CD4-positive, CD25-positive, alpha-beta regulatory T cell (primary cell): ENCODE measurements around the gene CHAC1. TPM values are rescaled to one million over a fixed set of nuclear protein-coding genes. Genes with fewer than 3 reads are reported as not detected.
"Not testable (repeated sequence)": the region's sequence is repeated elsewhere in the genome, so short reads cannot be mapped to it uniquely, and the experiment has no call there.

Experiments used
- ATAC-seq, 2 donors: fragments of 150-1000 bp; cut with Tn5 transposase; one replicate each; pipeline ENCODE4 v1.10.0; 2021; ENCODE audit warnings: low read depth in 2 of 2, moderate number of reproducible peaks in 2 of 2, moderate library complexity in 1 of 2
- DNase-seq, 3 donors: peaks; one replicate each; pipeline versions ENCODE4 v3.0.0 to v3.0.0-alpha.2; 2012 to 2022; ENCODE audit warnings: mixed read lengths in 1 of 3
- H3K27ac ChIP-seq: one replicate; pipeline ENCODE4 v1.7.0; 2013; ENCODE audit warnings: mild to moderate bottlenecking, low read length; ENCODE audit not compliant: insufficient read depth, poor library complexity, severe bottlenecking
- H3K27me3 ChIP-seq: one replicate; pipeline ENCODE4 v1.7.0; 2013; ENCODE audit warnings: low read length; ENCODE audit not compliant: control insufficient read depth, insufficient read depth
- H3K36me3 ChIP-seq: one replicate; pipeline ENCODE4 v1.7.0; 2013; ENCODE audit warnings: mild to moderate bottlenecking, low read length, moderate library complexity; ENCODE audit not compliant: control insufficient read depth, insufficient read depth
- H3K4me1 ChIP-seq: 2 replicates; pipeline ENCODE4 v1.7.0; 2013; ENCODE audit warnings: mild to moderate bottlenecking, low read length; ENCODE audit not compliant: insufficient read depth, control insufficient read depth, poor library complexity, severe bottlenecking
- H3K4me3 ChIP-seq: one replicate; pipeline ENCODE4 v1.7.0; 2013; ENCODE audit warnings: low read depth, mild to moderate bottlenecking, low read length, moderate library complexity
- H3K9me3 ChIP-seq, 2 experiments: 1 replicate in 1 of 2; 2 replicates in 1 of 2; pipeline ENCODE4 v1.7.0; 2013; ENCODE audit warnings: low read length in 2 of 2, mild to moderate bottlenecking in 1 of 2, moderate library complexity in 1 of 2; ENCODE audit not compliant: control insufficient read depth in 2 of 2
- H3K27ac Mint-ChIP-seq, 3 donors: one replicate each; pipeline ENCODE4 v1.8.0; 2020 to 2022; ENCODE audit warnings: mild to moderate bottlenecking in 3 of 3, mixed read lengths in 3 of 3, moderate library complexity in 2 of 3
- H3K27me3 Mint-ChIP-seq: one replicate; pipeline ENCODE4 v1.8.0; 2022; ENCODE audit warnings: mild to moderate bottlenecking, mixed read lengths
- H3K36me3 Mint-ChIP-seq: one replicate; pipeline ENCODE4 v1.8.0; 2020; ENCODE audit warnings: mixed read lengths
- H3K4me1 Mint-ChIP-seq, 4 donors: one replicate each; pipeline ENCODE4 v1.8.0; 2020 to 2022; ENCODE audit warnings: mixed read lengths in 4 of 4, mild to moderate bottlenecking in 1 of 4
- H3K4me3 Mint-ChIP-seq, 4 donors: one replicate each; pipeline ENCODE4 v1.8.0; 2020 to 2022; ENCODE audit warnings: mild to moderate bottlenecking in 4 of 4, mixed read lengths in 4 of 4, moderate library complexity in 3 of 4
- H3K9me3 Mint-ChIP-seq, 7 donors: one replicate each; pipeline ENCODE4 v1.8.0; 2020 to 2022; ENCODE audit warnings: mixed read lengths in 7 of 7, mild to moderate bottlenecking in 3 of 7, moderate library complexity in 2 of 7
- polyA plus RNA-seq, 4 donors: library from polyadenylated mRNA; unstranded; fragments of 300-500 nt; fragmentation: Illumina TruSeq; gene quantifications; one replicate each; pipeline ENCODE4 v1.2.3, GENCODE V29; 2021
- total RNA-seq: library from RNA; stranded (reverse); gene quantifications from one replicate; pipeline ENCODE4 v1.2.3, GENCODE V29; 2022

The CHAC1 gene
- total and polyA plus RNA-seq, 5 donors from 2014 or later = 0.26 to 0.64 (median 0.45) TPM; not detected in 2

GRCh38 chr15:40962317-40962716, 9.0 kb downstream of the CHAC1 start:
- H3K36me3 Mint-ChIP-seq, H3K27me3 ChIP-seq, ATAC-seq, H3K4me1 Mint-ChIP-seq, H3K4me3 Mint-ChIP-seq, H3K27ac ChIP-seq, H3K9me3 Mint-ChIP-seq, H3K4me3 ChIP-seq, H3K36me3 ChIP-seq, H3K4me1 ChIP-seq, H3K9me3 ChIP-seq, DNase-seq, H3K27ac Mint-ChIP-seq: not testable (repeated sequence)
- H3K27me3 Mint-ChIP-seq = peaks cover 33% of the 10 kb centered on the region

- H3K27ac Mint-ChIP-seq = no peak overlapping the region
- H3K36me3 ChIP-seq = no peaks in the 10 kb centered on the region
- no peak overlapping the region for H3K4me3 ChIP-seq
- peaks cover 31% of the 10 kb centered on the region for H3K27me3 Mint-ChIP-seq
- H3K9me3 ChIP-seq = no peaks in the 10 kb centered on the region
- H3K9me3 Mint-ChIP-seq = no peaks in the 10 kb centered on the region
- ATAC-seq (no peak), DNase-seq (no peak)
- peaks cover 0 to 3% (median 2%) of the 10 kb centered on the region in 4 donors for H3K4me1 Mint-ChIP-seq
- H3K4me1 ChIP-seq = no peaks in the 10 kb centered on the region
- no peaks in the 10 kb centered on the region for H3K27me3 ChIP-seq
- H3K4me3 Mint-ChIP-seq = no peak overlapping the region
- no peaks in the 10 kb centered on the region for H3K36me3 Mint-ChIP-seq
- H3K27ac ChIP-seq = no peak overlapping the region
Observed at GRCh38 chr15:40963201-40963600, 9.9 kb downstream of the CHAC1 start.

- H3K4me1 Mint-ChIP-seq = peaks cover 0 to 3% (median 2%) of the 10 kb centered on the region in 4 donors
- no peak overlapping the region for H3K4me3 Mint-ChIP-seq
- peaks cover 30% of the 10 kb centered on the region for H3K27me3 Mint-ChIP-seq
- no peak overlapping the region for H3K27ac ChIP-seq
- H3K9me3 Mint-ChIP-seq = no peaks in the 10 kb centered on the region
- no peak overlapping the region for H3K4me3 ChIP-seq
- DNase-seq (no peak), ATAC-seq (no peak)
- no peaks in the 10 kb centered on the region for H3K27me3 ChIP-seq
- no peaks in the 10 kb centered on the region for H3K36me3 Mint-ChIP-seq
- no peaks in the 10 kb centered on the region for H3K9me3 ChIP-seq
- H3K4me1 ChIP-seq = no peaks in the 10 kb centered on the region
- H3K36me3 ChIP-seq = no peaks in the 10 kb centered on the region
- H3K27ac Mint-ChIP-seq = no peak overlapping the region
Observed at GRCh38 chr15:40964006-40964405, 10.7 kb downstream of the CHAC1 start.

GRCh38 chr15:40964634-40965033, 11.4 kb downstream of the CHAC1 start:
- Histone ChIP-seq H3K27me3 (no peaks in the 10 kb centered on the region), H3K27ac (no peak overlapping the region), H3K9me3 (no peaks in the 10 kb centered on the region), H3K4me3 (no peak overlapping the region), H3K4me1 (no peaks in the 10 kb centered on the region), H3K36me3 (no peaks in the 10 kb centered on the region)
- no peak for DNase-seq
- Mint-ChIP-seq H3K9me3 (no peaks in the 10 kb centered on the region), H3K36me3 (no peaks in the 10 kb centered on the region), H3K4me1 (peaks cover 0 to 3% (median 2%) of the 10 kb centered on the region in 4 donors), H3K27ac (no peak overlapping the region), H3K27me3 (peaks cover 30% of the 10 kb centered on the region), H3K4me3 (no peak overlapping the region)
- ATAC-seq = no peak

- no peak overlapping the region for H3K4me3 Mint-ChIP-seq
- no peak overlapping the region for H3K27ac Mint-ChIP-seq
- no peaks in the 10 kb centered on the region for H3K9me3 ChIP-seq
- H3K4me1 ChIP-seq = no peaks in the 10 kb centered on the region
- H3K27me3 Mint-ChIP-seq = peaks cover 29% of the 10 kb centered on the region
- no peaks in the 10 kb centered on the region for H3K9me3 Mint-ChIP-seq
- no peaks in the 10 kb centered on the region for H3K27me3 ChIP-seq
- H3K36me3 ChIP-seq = no peaks in the 10 kb centered on the region
- H3K36me3 Mint-ChIP-seq = no peaks in the 10 kb centered on the region
- DNase-seq = no peak
- ATAC-seq = no peak
- H3K4me1 Mint-ChIP-seq = no peaks in the 10 kb centered on the region
- no peak overlapping the region for H3K27ac ChIP-seq
- no peak overlapping the region for H3K4me3 ChIP-seq
Observed at GRCh38 chr15:40968290-40969085, 15.2 kb downstream of the CHAC1 start.

GRCh38 chr15:40969363-40969762, 16.1 kb downstream of the CHAC1 start:
- Histone ChIP-seq H3K27ac (no peak overlapping the region), H3K4me1 (no peaks in the 10 kb centered on the region), H3K27me3 (no peaks in the 10 kb centered on the region), H3K9me3 (no peaks in the 10 kb centered on the region), H3K36me3 (no peaks in the 10 kb centered on the region), H3K4me3 (no peak overlapping the region)
- ATAC-seq (no peak), DNase-seq (no peak)
- Mint-ChIP-seq H3K4me1 (no peaks in the 10 kb centered on the region), H3K36me3 (no peaks in the 10 kb centered on the region), H3K27ac (no peak overlapping the region), H3K27me3 (peaks cover 23% of the 10 kb centered on the region), H3K9me3 (no peaks in the 10 kb centered on the region), H3K4me3 (no peak overlapping the region)

GRCh38 chr15:40974879-40975278, 21.6 kb downstream of the CHAC1 start:
- H3K27ac ChIP-seq = no peak overlapping the region
- H3K36me3 Mint-ChIP-seq = peaks cover 23% of the 10 kb centered on the region
- no peak overlapping the region for H3K4me3 Mint-ChIP-seq
- no peak overlapping the region for H3K27ac Mint-ChIP-seq
- H3K36me3 ChIP-seq = peaks cover 31% of the 10 kb centered on the region
- no peaks in the 10 kb centered on the region for H3K27me3 ChIP-seq
- no peaks in the 10 kb centered on the region for H3K4me1 Mint-ChIP-seq
- no peaks in the 10 kb centered on the region for H3K9me3 Mint-ChIP-seq
- no peaks in the 10 kb centered on the region for H3K4me1 ChIP-seq
- H3K27me3 Mint-ChIP-seq = peaks cover 4% of the 10 kb centered on the region
- H3K9me3 ChIP-seq = no peaks in the 10 kb centered on the region
- H3K4me3 ChIP-seq = no peak overlapping the region
- DNase-seq = no peak
- no peak for ATAC-seq

- Histone ChIP-seq H3K4me1 (no peaks in the 10 kb centered on the region), H3K27ac (no peak overlapping the region), H3K9me3 (no peaks in the 10 kb centered on the region), H3K36me3 (peaks cover 51% of the 10 kb centered on the region), H3K27me3 (no peaks in the 10 kb centered on the region), H3K4me3 (no peak overlapping the region)
- H3K9me3 Mint-ChIP-seq = no peaks in the 10 kb centered on the region
- peak overlapping the region in 2 of 3 donors; percentile 60 to 65 for H3K27ac Mint-ChIP-seq
- peaks cover 42% of the 10 kb centered on the region for H3K36me3 Mint-ChIP-seq
- no peaks in the 10 kb centered on the region for H3K4me1 Mint-ChIP-seq
- H3K4me3 Mint-ChIP-seq = no peak overlapping the region
- H3K27me3 Mint-ChIP-seq = no peaks in the 10 kb centered on the region
- ATAC-seq (no peak), DNase-seq (no peak)
Observed at GRCh38 chr15:40976819-40977218, 23.5 kb downstream of the CHAC1 start.
